ENCODE measurements around the gene INVS. TPM values are rescaled to one million over a fixed set of nuclear protein-coding genes. Genes with fewer than 3 reads are reported as not detected.
"Not testable (repeated sequence)": the region's sequence is repeated elsewhere in the genome, so short reads cannot be mapped to it uniquely, and the experiment has no call there.

Gene INVS
- total RNA-seq, 1 donor from 2014 or later, result 28.1 TPM

DNA sequence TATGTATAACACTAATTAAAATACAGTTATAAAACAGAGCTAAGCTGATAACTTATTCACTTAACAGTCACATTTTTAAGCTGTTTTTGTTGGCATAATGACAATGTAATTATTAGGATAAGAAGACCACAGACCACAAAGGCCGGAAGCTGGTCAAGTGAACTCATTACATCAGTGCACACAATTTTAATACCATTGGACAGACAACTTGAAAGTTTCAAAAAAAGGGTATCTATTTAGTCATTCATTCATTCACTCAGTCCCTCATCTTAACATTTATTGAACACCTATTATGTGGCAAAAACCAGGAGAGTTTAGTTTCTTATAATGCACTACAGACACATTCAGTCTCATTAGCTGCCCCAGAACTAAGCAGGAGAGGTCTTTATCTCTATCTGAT lies 11.8 kb upstream of the INVS start:
- H3K27ac Mint-ChIP-seq, result no peak overlapping the region
- H3K27me3 Mint-ChIP-seq, result no peaks in the 10 kb centered on the region
- H3K4me1 Mint-ChIP-seq (ENCODE audit: low read depth), result peaks cover 9% of the 10 kb centered on the region
- TF ChIP-seq, protein P1, sequence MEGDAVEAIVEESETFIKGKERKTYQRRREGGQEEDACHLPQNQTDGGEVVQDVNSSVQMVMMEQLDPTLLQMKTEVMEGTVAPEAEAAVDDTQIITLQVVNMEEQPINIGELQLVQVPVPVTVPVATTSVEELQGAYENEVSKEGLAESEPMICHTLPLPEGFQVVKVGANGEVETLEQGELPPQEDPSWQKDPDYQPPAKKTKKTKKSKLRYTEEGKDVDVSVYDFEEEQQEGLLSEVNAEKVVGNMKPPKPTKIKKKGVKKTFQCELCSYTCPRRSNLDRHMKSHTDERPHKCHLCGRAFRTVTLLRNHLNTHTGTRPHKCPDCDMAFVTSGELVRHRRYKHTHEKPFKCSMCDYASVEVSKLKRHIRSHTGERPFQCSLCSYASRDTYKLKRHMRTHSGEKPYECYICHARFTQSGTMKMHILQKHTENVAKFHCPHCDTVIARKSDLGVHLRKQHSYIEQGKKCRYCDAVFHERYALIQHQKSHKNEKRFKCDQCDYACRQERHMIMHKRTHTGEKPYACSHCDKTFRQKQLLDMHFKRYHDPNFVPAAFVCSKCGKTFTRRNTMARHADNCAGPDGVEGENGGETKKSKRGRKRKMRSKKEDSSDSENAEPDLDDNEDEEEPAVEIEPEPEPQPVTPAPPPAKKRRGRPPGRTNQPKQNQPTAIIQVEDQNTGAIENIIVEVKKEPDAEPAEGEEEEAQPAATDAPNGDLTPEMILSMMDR (IDR thresholded peaks at IDR 0.05; ENCODE audit: unreplicated experiment), result no peak
- no peak for DNase-seq (ENCODE audit: low spot score, unreplicated experiment)
- no peaks in the 10 kb centered on the region for H3K9me3 Mint-ChIP-seq (ENCODE audit: low read depth)
- no peaks in the 10 kb centered on the region for H3K36me3 Mint-ChIP-seq (ENCODE audit: insufficient read depth)
- no peak overlapping the region for H3K4me3 Mint-ChIP-seq (ENCODE audit: low read depth)

GRCh38 chr9:100088202-100088601 lies 10.8 kb upstream of the INVS start:
- TF ChIP-seq, protein P1 (IDR thresholded peaks at IDR 0.05; ENCODE audit: unreplicated experiment), result no peak
- Mint-ChIP-seq H3K36me3 (ENCODE audit: insufficient read depth) (no peaks in the 10 kb centered on the region), H3K4me1 (ENCODE audit: low read depth) (peaks cover 12% of the 10 kb centered on the region), H3K4me3 (ENCODE audit: low read depth) (no peak overlapping the region), H3K27ac (no peak overlapping the region), H3K27me3 (no peaks in the 10 kb centered on the region), H3K9me3 (ENCODE audit: low read depth) (no peaks in the 10 kb centered on the region)
- no peak for DNase-seq (ENCODE audit: low spot score, unreplicated experiment)

DNA sequence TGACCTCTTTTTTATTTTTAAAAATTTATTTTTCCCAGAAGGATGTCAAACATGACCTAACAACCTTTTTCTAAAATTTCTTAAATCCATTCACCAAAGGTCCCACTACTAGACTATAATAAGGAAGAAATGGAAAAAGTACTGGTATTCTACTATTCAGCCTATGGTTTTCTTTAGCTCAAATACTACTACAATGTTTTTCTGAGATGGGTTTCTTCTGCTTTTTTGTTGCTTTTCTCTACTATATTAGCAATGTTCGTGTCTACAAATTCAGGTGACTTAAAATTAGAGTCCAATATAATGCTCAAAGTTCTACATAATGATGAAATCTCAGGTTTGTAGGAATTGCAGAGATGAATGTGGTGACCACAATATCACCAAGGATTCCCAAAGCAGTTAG lies 8.2 kb upstream of the INVS start:
- no peak for DNase-seq (ENCODE audit: low spot score, unreplicated experiment)
- Mint-ChIP-seq H3K4me3 (ENCODE audit: low read depth) (no peak overlapping the region), H3K27ac (no peak overlapping the region), H3K9me3 (ENCODE audit: low read depth) (no peaks in the 10 kb centered on the region), H3K36me3 (ENCODE audit: insufficient read depth) (no peaks in the 10 kb centered on the region), H3K27me3 (no peaks in the 10 kb centered on the region), H3K4me1 (ENCODE audit: low read depth) (peaks cover 26% of the 10 kb centered on the region)
- TF ChIP-seq, protein P1 (IDR thresholded peaks at IDR 0.05; ENCODE audit: unreplicated experiment), result no peak

GRCh38 chr9:100091650-100092049 lies 7.4 kb upstream of the INVS start:
- H3K36me3 Mint-ChIP-seq (ENCODE audit: insufficient read depth), result no peaks in the 10 kb centered on the region
- TF ChIP-seq, protein P1 (IDR thresholded peaks at IDR 0.05; ENCODE audit: unreplicated experiment), result no peak
- no peaks in the 10 kb centered on the region for H3K27me3 Mint-ChIP-seq
- H3K4me1 Mint-ChIP-seq (ENCODE audit: low read depth), result peaks cover 31% of the 10 kb centered on the region
- no peaks in the 10 kb centered on the region for H3K9me3 Mint-ChIP-seq (ENCODE audit: low read depth)
- DNase-seq (ENCODE audit: low spot score, unreplicated experiment), result no peak
- H3K4me3 Mint-ChIP-seq (ENCODE audit: low read depth), result no peak overlapping the region
- H3K27ac Mint-ChIP-seq, result no peak overlapping the region

GRCh38 chr9:100092066-100092465 lies 7.0 kb upstream of the INVS start:
- H3K4me3 Mint-ChIP-seq (ENCODE audit: low read depth), result no peak overlapping the region
- no peaks in the 10 kb centered on the region for H3K36me3 Mint-ChIP-seq (ENCODE audit: insufficient read depth)
- no peaks in the 10 kb centered on the region for H3K9me3 Mint-ChIP-seq (ENCODE audit: low read depth)
- no peak overlapping the region for H3K27ac Mint-ChIP-seq
- no peaks in the 10 kb centered on the region for H3K27me3 Mint-ChIP-seq
- H3K4me1 Mint-ChIP-seq (ENCODE audit: low read depth), result peaks cover 32% of the 10 kb centered on the region
- no peak for DNase-seq (ENCODE audit: low spot score, unreplicated experiment)
- TF ChIP-seq, protein P1 (IDR thresholded peaks at IDR 0.05; ENCODE audit: unreplicated experiment), result no peak

DNA sequence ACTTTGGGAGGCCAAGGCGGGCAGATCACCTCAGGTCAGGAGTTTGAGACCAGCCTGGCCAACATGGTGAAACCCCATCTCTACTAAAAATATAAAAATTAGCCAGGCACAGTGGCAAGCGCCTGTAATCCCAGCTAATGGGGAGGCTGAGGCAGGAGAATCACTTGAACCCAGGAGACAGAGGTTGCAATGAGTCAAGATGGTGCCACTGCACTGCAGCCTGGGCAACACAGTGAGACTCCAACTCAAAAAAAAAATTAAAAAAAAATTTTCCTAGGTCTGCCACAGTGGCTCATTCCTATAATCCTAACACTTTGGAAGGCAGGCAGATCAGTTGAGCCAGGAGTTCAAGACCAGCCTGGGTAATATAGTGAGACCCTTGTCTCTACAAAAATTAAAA lies 4.6 kb upstream of the INVS start:
- H3K4me3 Mint-ChIP-seq (ENCODE audit: low read depth); H3K36me3 Mint-ChIP-seq (ENCODE audit: insufficient read depth); H3K9me3 Mint-ChIP-seq (ENCODE audit: low read depth); H3K27ac Mint-ChIP-seq; DNase-seq (ENCODE audit: low spot score, unreplicated experiment); H3K27me3 Mint-ChIP-seq: not testable (repeated sequence)
- peaks cover 37% of the 10 kb centered on the region for H3K4me1 Mint-ChIP-seq (ENCODE audit: low read depth)
